HG02970 (cell line): ENCODE measurements around the gene ANKRD27.
"Not testable (repeated sequence)": the region's sequence is repeated elsewhere in the genome, so short reads cannot be mapped to it uniquely, and the experiment has no call there.

Source experiments
- ATAC-seq: cut with Tn5 transposase; IDR thresholded peaks from one replicate; pipeline ENCODE4 v1.9.1; 2021; ENCODE audit warnings: mild to moderate bottlenecking, moderate library complexity, moderate number of reproducible peaks; ENCODE audit not compliant: unreplicated experiment, low FRiP score

The ANKRD27 gene

DNA sequence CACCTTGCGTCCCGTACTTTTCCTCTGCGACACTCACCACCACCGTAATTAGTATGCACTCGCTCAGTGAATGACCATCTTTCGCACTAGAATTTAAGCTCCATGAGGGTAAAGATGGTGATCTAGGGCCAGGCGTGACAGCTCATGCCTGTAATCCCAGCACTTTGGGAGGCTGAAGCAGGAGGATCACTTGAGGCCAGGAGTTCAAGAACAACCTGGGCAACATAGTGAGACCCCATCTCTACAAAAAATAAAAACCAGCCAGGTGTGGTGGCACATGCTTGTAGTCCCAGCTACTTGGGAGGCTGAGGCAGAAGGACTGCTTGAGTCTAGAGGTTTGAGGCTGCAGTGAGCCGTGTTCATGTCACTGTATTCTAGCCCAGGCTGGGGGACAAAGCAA lies 18.6 kb downstream of the ANKRD27 start:
- not testable (repeated sequence) for ATAC-seq

DNA sequence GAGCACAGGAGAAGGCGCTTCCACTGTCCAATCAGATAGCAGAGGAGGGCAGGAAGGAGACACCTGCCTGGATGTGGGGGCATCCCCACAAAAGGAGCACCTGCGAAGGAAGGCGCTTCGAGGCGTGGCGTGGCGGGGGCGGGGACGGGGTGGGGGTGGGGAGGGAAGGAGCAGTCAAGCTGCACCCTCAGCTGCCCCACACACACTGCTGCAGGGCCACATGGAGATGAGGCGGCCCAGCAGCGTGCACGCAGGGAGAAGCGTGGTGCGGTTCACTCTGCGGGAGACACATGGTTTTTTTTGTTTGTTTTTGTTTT lies 21.4 kb downstream of the ANKRD27 start:
- ATAC-seq, result no peak

- ATAC-seq, result no peak
These were observed 21.9 kb downstream of the ANKRD27 start for GRCh38 chr19:32652894-32653598.

- not testable (repeated sequence) for ATAC-seq
These were observed 22.6 kb downstream of the ANKRD27 start for GRCh38 chr19:32652331-32652730.

DNA sequence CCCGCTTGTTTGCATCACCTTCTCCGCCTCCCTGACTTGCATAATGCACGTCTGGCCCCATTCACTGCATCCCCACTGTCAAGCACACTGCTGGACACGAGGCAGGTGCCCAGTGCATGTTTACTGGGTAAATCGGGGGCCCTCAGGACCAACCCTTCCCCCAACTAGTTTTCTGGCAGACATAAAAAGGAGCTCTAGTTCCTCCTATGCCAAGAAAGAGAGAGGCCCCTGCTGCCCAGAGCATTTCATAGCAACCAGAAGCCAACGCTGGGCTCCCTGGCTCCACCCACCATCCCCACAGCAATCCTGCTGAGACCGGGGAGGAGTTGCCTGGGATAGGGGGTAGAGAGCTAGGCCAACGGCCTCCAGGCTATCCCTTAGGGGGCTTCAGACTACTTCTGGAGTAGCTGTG lies 23.2 kb downstream of the ANKRD27 start:
- ATAC-seq, result no peak

DNA sequence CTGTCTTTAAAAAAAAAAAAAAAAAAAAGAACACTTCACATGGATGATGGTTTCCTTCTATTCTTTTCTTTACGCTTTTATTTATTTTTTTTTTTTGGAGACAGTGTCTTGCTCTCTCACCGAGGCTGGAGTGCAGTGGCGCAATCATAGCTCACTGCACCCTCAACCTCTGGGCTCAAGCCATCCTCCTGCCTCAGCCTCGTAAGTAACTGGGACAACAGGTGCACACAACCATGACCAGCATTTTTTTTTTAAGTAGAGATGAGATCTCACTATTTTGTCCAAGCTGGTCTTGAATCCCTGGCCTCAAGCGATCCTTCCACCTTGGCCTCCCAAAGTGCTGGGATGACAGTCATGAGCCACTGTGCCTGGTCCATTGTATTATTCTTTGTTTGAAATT lies 24.3 kb downstream of the ANKRD27 start:
- ATAC-seq, result no peak

GRCh38 chr19:32649751-32650150 lies 25.2 kb downstream of the ANKRD27 start:
- ATAC-seq, result no peak

GRCh38 chr19:32647361-32647760 lies 27.6 kb downstream of the ANKRD27 start:
- no peak for ATAC-seq

DNA sequence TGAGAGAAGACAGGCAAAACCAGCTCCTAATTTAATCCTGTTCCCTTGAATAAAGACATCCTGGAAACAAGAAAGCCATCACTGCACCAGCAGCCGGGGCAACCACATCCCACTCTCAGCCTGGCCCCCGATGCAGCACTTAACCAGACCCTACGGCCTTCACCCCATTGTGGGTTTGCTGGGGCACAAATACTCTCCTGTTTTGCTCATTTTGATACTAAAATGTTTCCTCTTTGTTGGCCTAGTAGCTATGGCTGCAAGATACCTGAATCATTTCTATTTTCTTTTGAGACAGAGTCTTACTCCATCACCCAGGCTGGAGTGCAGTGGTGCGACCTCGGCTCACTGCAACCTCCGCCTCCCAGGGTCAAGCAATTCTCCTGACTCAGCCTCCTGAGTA lies 28.4 kb downstream of the ANKRD27 start:
- no peak for ATAC-seq

DNA sequence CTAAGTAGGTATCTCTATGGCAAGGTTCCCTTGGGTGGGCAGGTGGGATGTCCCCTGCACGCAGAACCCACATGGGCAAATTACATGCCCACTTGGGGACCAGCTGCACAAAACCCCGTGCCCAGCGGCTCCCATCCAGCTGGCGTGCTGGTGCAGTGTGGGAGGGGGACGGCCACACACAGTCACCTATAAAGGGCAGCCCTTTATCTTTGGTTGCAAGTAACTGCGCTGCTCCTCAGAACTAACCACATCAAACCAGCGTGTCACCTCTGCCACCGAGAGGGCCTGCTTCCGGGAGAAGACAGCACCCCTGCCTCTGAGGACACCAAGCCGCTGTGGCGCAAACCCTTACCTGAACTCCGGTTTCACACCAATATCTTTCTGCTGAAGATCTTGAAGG lies 32.2 kb downstream of the ANKRD27 start:
- ATAC-seq, result no peak

DNA sequence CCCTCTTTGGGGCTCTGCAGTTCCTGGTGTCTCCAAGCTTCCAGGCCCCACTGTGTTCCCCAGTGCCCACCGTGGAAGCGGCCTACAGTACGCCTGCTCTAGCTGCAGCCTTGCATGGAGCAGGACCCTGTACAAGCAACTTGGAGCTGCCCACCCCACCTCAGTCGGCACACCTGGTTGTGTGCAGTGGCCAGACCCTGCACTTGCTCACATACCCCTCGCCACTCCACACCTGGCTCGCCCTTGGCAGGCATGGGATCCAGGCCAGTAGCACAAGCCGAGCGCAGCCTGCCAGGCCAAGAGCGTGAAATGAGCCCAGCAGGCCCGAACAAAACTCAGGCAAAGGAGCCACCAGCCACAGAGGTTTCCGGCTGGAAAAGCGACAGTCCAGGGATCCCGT lies 36.4 kb downstream of the ANKRD27 start:
- ATAC-seq, result no peak

DNA sequence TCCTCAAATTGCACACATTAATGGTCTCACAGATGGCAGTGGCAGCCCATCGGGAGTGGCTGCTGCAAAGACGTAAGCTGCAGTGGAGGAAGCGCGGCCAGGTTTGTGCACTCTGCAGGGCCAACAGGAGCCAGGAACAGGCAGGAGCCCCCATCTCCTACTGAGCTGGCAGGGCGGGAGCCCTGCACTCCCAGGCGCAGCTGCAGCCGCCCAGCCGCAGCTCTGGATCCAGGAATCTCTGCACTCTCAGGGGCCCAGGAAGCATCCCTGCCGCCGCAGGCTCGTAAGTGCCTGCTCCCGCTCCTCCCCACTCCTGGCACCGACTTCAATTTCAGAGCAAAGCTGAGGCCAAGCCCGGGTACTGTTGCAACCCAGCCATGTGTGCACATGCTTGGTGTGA lies 37.5 kb downstream of the ANKRD27 start:
- ATAC-seq, result no peak

GRCh38 chr19:32631381-32631780 lies 43.6 kb downstream of the ANKRD27 start:
- no peak for ATAC-seq

DNA sequence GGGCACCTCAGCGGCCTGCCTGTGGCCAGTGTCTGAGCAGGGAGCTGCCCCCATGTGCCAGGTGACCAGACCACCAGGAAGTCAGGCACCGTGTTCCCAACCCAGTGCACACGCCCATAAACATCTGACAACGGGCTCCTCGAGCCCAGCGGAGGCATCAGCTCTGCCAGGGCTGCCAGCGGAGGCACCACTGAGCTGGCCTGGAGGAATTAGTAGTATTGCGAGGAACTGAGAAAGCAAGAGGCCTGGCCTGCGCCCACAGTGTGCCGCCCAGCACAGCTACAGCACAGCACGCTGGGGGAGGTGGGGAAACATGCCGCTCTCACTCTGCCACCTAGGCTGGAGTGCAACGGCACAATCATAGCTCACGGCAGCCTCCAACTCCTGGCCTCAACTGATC lies 44.6 kb downstream of the ANKRD27 start:
- ATAC-seq, result no peak

DNA sequence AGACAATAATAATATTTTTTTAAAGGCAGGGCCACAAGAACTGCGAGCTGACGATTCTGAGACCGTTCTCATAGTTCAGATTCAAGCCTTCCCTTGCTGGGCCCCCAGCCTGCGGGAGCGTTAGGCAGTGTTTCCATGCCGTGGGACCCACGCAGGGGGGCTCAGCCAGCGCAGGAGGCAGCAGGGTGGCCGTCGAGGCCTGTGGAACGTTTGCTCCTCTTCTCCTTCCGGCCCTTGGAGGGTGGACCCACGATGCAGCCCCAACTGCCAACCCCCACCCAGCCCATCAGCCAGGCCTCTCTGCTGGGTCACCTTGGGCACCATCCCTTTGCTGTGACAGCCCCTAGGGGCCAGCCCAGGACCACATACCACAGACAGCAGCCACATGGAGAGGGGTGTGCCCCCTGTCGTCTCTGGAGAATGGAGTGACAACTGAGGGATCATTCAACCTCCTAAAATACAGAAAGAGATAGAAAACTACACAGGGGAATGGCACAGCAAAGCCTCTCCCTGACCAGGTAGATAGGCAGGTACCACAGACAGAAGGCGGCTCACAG lies 47.2 kb downstream of the ANKRD27 start:
- no peak for ATAC-seq

DNA sequence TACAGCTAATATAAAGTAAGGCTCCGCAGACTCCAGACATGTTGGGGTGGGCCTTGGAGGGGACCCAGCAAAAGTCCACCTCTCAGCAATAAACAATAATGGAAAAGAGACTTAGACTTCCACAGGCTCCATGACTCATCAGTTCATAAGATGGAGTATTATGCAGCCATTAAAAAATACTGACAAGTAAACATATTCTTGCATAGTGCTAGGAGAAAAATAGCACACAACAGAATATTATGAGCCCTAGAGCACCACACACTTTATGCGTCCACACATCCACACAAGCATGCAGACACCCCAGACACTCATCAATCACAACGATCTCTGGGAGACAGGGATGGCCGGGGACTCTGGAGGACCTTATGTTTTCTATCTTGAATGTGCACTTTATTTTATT lies 48.0 kb downstream of the ANKRD27 start:
- no peak for ATAC-seq

- ATAC-seq, result no peak
These were observed 50.6 kb downstream of the ANKRD27 start for GRCh38 chr19:32624410-32624809.

DNA sequence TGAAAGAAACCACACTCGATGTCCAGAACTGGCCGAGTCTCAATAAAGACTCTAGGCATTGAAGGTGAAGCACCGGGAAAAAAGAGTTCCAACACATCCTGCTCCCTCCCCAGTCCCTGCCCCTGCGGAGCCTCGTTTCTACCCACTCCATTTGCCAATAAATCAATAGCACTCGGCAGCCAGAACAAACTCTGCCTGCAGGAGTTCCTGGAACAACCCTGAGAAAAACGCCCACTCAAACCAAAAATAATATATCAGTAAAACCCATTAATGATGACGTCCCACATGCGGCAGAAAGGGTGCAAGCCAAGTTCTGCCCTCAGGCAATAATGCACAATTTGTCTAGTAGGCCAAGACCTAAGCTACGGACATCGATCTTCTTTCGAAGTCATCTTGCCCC lies 53.0 kb downstream of the ANKRD27 start:
- no peak for ATAC-seq

- ATAC-seq, result no peak
These were observed 55.8 kb downstream of the ANKRD27 start for GRCh38 chr19:32619051-32619685.

DNA sequence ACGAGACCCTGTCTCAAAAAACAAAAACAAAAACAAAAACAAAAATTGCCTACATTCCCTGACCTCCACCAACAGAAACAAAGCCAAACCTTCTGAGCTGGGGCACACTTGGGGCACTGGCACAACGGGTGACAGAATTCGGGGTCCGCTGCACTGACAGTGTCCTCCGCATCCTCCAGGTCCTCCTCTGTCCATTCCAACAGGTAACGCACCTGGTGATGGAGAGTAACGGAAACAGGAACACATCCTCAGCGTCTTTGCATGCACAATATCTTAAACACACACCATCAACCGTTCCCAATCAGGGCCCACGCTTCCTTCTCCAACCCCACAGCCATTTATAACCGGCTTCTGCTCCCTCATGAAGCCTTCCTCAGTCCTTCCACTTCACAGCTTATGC lies 59.4 kb downstream of the ANKRD27 start:
- no peak for ATAC-seq

GRCh38 chr19:32614916-32615315 lies 60.1 kb downstream of the ANKRD27 start:
- ATAC-seq, result no peak

DNA sequence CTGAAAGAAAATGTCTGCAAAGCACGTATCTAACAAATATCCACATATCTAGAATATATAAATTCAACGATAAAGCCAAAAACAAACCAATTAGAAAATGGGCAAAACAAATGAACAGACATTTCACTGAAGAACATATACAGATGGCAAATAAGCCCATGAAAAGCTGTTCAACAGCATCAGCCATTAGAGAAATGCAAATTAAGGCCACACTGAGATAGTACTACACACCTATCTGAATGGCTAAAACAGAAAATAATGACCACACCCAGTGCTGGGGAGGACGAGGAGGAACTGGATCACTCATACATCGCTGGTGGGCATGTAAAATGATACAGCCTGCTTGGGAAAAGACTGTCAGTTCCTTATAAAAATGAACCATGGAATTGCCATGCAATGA lies 62.0 kb downstream of the ANKRD27 start:
- ATAC-seq, result no peak
